C4-2B (cell line): ENCODE results near the gene PEMT.

Experiments used
- CTCF ChIP-seq: fragments of 450-650 bp; conservative IDR thresholded peaks from 2 replicates; pipeline ENCODE4 v1.5.1; 2017; ENCODE audit warnings: mild to moderate bottlenecking
- ZFX ChIP-seq: fragments of 450-650 bp; IDR thresholded peaks from 2 replicates; pipeline ENCODE4 v1.6.1; 2017

- TF ChIP-seq CTCF (no peak), ZFX (no peak)
Measured at GRCh38 chr17:17579691-17580090, 11.8 kb downstream of the PEMT start.
